HepG2 (cell line): ENCODE results near the gene ZNF75A. TPM values are rescaled to one million over a fixed set of nuclear protein-coding genes. Genes with fewer than 3 reads are reported as not detected.

Experiments used
- ATAC-seq: fragments of 200-7000 bp; cut with Tn5 transposase; 3 replicates; pipeline ENCODE4 v1.9.1; 2020; ENCODE audit warnings: mild to moderate bottlenecking, moderate library complexity
- BruUV-seq: library from RNA; stranded (reverse); fragments of 400-500 nt; replicated peaks from 2 replicates; lab custom pipeline; 2021; lab: Mats Ljungman, UMichigan
- CTCF ChIA-PET: fragments of 300-600 bp; formaldehyde crosslinking; extraction: SDS; loops from one replicate; lab custom pipeline; 2021; ENCODE audit warnings: low total read pairs, inconsistent platforms, low intra/inter-chr PET ratio; lab: Yijun Ruan, JAX
- POLR2A ChIA-PET: fragments of 350-600 bp; sonication (Branson Sonifier 250); formaldehyde crosslinking; loops from one replicate; lab custom pipeline; 2020; ENCODE audit warnings: antibody characterized with exemption, inconsistent platforms; lab: Yijun Ruan, JAX
- DNase-seq: peaks from one replicate; pipeline ENCODE4 v3.0.0-alpha.2; 2015; ENCODE audit warnings: low spot score
- FAIRE-seq: peaks from 3 replicates; lab custom pipeline; 2011; peaks lifted over from hg19 to GRCh38; lab: Jason Lieb, UNC
- H2AFZ ChIP-seq: one replicate; pipeline ENCODE4 v1.6.1; 2011; ENCODE audit warnings: low read length, inconsistent platforms
- H3K27ac ChIP-seq: fragments of 300-600 bp; 3 replicates; pipeline ENCODE4 v1.8.0; 2011; ENCODE audit warnings: mixed run types, mild to moderate bottlenecking, mixed read lengths, low read length, inconsistent platforms; ENCODE audit not compliant: insufficient read depth; ENCODE audit errors: extremely low read length
- H3K27me3 ChIP-seq, 2 experiments: fragments of 200-600 bp in 1 of 2; 2 replicates in 1 of 2; 3 replicates in 1 of 2; pipeline versions ENCODE4 v1.6.0 to v1.8.0; 2011; ENCODE audit warnings: low read length in 2 of 2, mild to moderate bottlenecking in 2 of 2, moderate library complexity in 2 of 2, inconsistent platforms in 1 of 2; ENCODE audit not compliant: insufficient read depth in 2 of 2, control insufficient read depth in 1 of 2
- H3K36me3 ChIP-seq, 2 experiments: fragments of 200-600 bp in 1 of 2; replicated peaks in 1 of 2; 2 replicates in 1 of 2; 3 replicates in 1 of 2; pipeline versions ENCODE4 v1.5.1 to v1.8.0; 2011; ENCODE audit warnings: low read length in 2 of 2, inconsistent platforms in 1 of 2; ENCODE audit not compliant: insufficient read depth in 2 of 2, control insufficient read depth in 1 of 2
- H3K4me1 ChIP-seq: 2 replicates; pipeline ENCODE4 v1.5.1; 2012; ENCODE audit warnings: low read length, inconsistent platforms; ENCODE audit not compliant: insufficient read depth
- H3K4me2 ChIP-seq: 2 replicates; pipeline ENCODE4 v1.6.0; 2011; ENCODE audit warnings: low read depth, low read length, inconsistent platforms
- H3K4me3 ChIP-seq, 3 experiments: fragments of 200-600 bp in 1 of 3; sonication (generic), shearing (Covaris generic) in 1 of 3; replicated peaks in 1 of 3; 2 replicates each; pipeline ENCODE4 v1.5.1; 2011 to 2016; ENCODE audit warnings: low read length in 3 of 3, inconsistent platforms in 2 of 3, low read depth in 2 of 3, mild to moderate bottlenecking in 2 of 3, control low read depth in 1 of 3, mixed read lengths in 1 of 3; ENCODE audit not compliant: insufficient read depth in 1 of 3
- H3K79me2 ChIP-seq: one replicate; pipeline ENCODE4 v1.6.1; 2011; ENCODE audit warnings: low read length, inconsistent platforms; ENCODE audit not compliant: insufficient read depth
- H3K9ac ChIP-seq: 2 replicates; pipeline ENCODE4 v1.6.0; 2011; ENCODE audit warnings: mild to moderate bottlenecking, low read depth, low read length, inconsistent platforms; ENCODE audit not compliant: insufficient read depth
- H3K9me3 ChIP-seq: 2 replicates; pipeline ENCODE4 v1.5.1; 2012; ENCODE audit warnings: mild to moderate bottlenecking, low read length
- H4K20me1 ChIP-seq: 2 replicates; pipeline ENCODE4 v1.6.0; 2011; ENCODE audit warnings: inconsistent platforms, mild to moderate bottlenecking, low read length, moderate library complexity; ENCODE audit not compliant: insufficient read depth
- GFI1 ChIP-seq: sonication (generic); formaldehyde crosslinking; IDR thresholded peaks from 2 replicates; pipeline ENCODE4 v1.5.0; 2020; ENCODE audit warnings: missing genetic modification reagents, mild to moderate bottlenecking, borderline replicate concordance
- HCFC1 ChIP-seq: fragments of 150-350 bp; IDR thresholded peaks from 2 replicates; pipeline ENCODE4 v1.6.1; 2014; ENCODE audit warnings: low read depth, low read length
- MAFK ChIP-seq, 2 experiments: IDR thresholded peaks in 1 of 2; conservative IDR thresholded peaks in 1 of 2; 2 replicates each; pipeline ENCODE4 v1.6.1; 2011; ENCODE audit warnings: improper control_type of control experiment in 2 of 2, low read length in 2 of 2
- NFE2L2 ChIP-seq: fragments of 150-350 bp; IDR thresholded peaks from 2 replicates; pipeline ENCODE4 v1.6.1; 2014; ENCODE audit warnings: low read length
- RBFOX2 ChIP-seq: fragments of 200-400 bp; formaldehyde crosslinking; IDR thresholded peaks from 2 replicates; pipeline ENCODE4 v1.6.1; 2017; ENCODE audit warnings: low read depth, mild to moderate bottlenecking, low read length
- RFX1 ChIP-seq: fragments of 450-650 bp; IDR thresholded peaks from 2 replicates; pipeline ENCODE4 v1.6.1; 2017
- TEF ChIP-seq: sonication (generic); formaldehyde crosslinking; IDR thresholded peaks from 2 replicates; pipeline ENCODE4 v1.5.0; 2020; ENCODE audit warnings: missing genetic modification reagents
- ZBTB42 ChIP-seq: sonication (generic); formaldehyde crosslinking; IDR thresholded peaks from 2 replicates; pipeline ENCODE4 v1.5.0; 2020; ENCODE audit warnings: mild to moderate bottlenecking, missing genetic modification reagents
- ZSCAN29 ChIP-seq: sonication (generic); formaldehyde crosslinking; conservative IDR thresholded peaks from 2 replicates; pipeline ENCODE4 v1.4.0; 2020; ENCODE audit warnings: mild to moderate bottlenecking, missing genetic modification reagents
- WGBS: methylation state at CpG from one replicate; pipeline ENCODE4 v1.1.6; 2017; ENCODE audit warnings: low lambda C conversion rate; 5-methylcytosine and 5-hydroxymethylcytosine counted together
- in situ Hi-C: cut with HindIII; loops from 2 replicates; pipeline ENCODE4 v1.10.0; 2017; ENCODE audit warnings: low pct_unique_long_range_greater_than_20kb; ENCODE audit not compliant: extremely low pct_ligation_motif_present
- intact Hi-C: fragments of 100-400 bp; cut with micrococcal nuclease; formaldehyde crosslinking; loops from one replicate; pipeline ENCODE4 v1.10.0; 2022; ENCODE audit not compliant: unreplicated experiment
- polyA plus RNA-seq, 8 experiments: library from polyadenylated mRNA; depleted of rRNA in 3 of 8; stranded (reverse) in 7 of 8; unstranded in 1 of 8; fragments of >200 nt; fragmentation: Illumina TruSeq in 4 of 8; extraction: Trizol in 4 of 8; gene quantifications; 2 replicates each; pipeline versions ENCODE4 v1.2.1 to v1.2.3, GENCODE V29; 2011 to 2016; ENCODE audit warnings: low read depth in 4 of 8, missing spikeins in 1 of 8, mixed read lengths in 1 of 8; ENCODE audit not compliant: insufficient read depth in 1 of 8
- total RNA-seq, 5 experiments: library from RNA; depleted of rRNA; stranded (reverse); fragments of >200 nt; fragmentation: Illumina TruSeq; extraction: Trizol; gene quantifications; 2 replicates each; pipeline ENCODE4 v1.2.3, GENCODE V29; 2016; ENCODE audit warnings: low read depth in 1 of 5
- TF ChIP-seq, protein P1 (sequence below): sonication (generic); formaldehyde crosslinking; IDR thresholded peaks from 2 replicates; pipeline ENCODE4 v1.4.0; 2020; ENCODE audit warnings: missing genetic modification reagents, borderline replicate concordance
- TF ChIP-seq, protein P2 (sequence below): sonication (generic); formaldehyde crosslinking; IDR thresholded peaks from 2 replicates; pipeline ENCODE4 v1.8.1; 2023; ENCODE audit warnings: mild to moderate bottlenecking, moderate library complexity, missing genetic modification reagents
- TF ChIP-seq, protein P3 (sequence below): sonication (generic); formaldehyde crosslinking; IDR thresholded peaks from 2 replicates; pipeline ENCODE4 v1.4.0; 2020; ENCODE audit warnings: mild to moderate bottlenecking, missing genetic modification reagents

ZNF75A gene
- total and polyA plus RNA-seq, 2 of the 13 experiments (the other 11 are each of a cell fraction or from before 2014, with no cell fraction given), result 1.4 to 2.1 TPM

DNA sequence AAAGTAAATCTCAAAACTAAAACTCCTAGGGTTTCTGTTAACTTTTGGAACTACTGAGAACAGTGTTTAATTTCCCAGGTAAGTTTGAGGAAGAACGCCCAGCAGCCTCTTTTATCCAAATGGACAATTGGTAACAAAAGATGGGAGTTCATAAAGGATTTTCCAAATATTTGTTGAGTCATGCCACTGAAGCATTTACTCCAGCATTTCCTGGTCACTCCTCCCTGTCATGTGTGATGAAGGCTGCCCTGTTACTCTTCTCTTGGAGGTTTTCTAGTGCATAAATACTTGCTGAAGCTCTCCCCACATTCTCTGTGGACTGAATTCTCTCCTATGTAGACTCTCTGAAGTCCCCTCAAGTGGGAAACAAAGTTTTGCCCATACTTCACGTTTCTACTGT lies 16.5 kb downstream of the ZNF75A start:
- peak overlapping the region; percentile 28; the same call in 1 of the 2 replicates for H3K4me2 ChIP-seq
- ChIA-PET POLR2A (no interaction called here), CTCF (no interaction called here)
- no peak overlapping the region for H2AFZ ChIP-seq
- no peaks in the 10 kb centered on the region for H3K36me3 ChIP-seq
- intact Hi-C loops, result no loop called here
- no peaks in the 10 kb centered on the region for H3K79me2 ChIP-seq
- H4K20me1 ChIP-seq, result no peaks in the 10 kb centered on the region
- no TSS peak for BruUV-seq
- H3K27ac ChIP-seq, result no peak overlapping the region
- 34% methylated on average over 2 of the region's 2 CpGs for WGBS
- no peaks in the 10 kb centered on the region for H3K9me3 ChIP-seq
- no peaks in the 10 kb centered on the region for H3K27me3 ChIP-seq
- FAIRE-seq (peak; percentile 26), ATAC-seq (peak; percentile 38; the same call in 1 of the 3 replicates), DNase-seq (peak; percentile 12)
- no peak overlapping the region for H3K4me3 ChIP-seq
- H3K4me1 ChIP-seq, result peaks cover 29% of the 10 kb centered on the region
- TF ChIP-seq ZSCAN29 (CRISPR knock-in tag), result no peak
- TF ChIP-seq NFE2L2, result peak; percentile 88
- TF ChIP-seq MAFK (conservative IDR thresholded peaks at IDR 0.05 in 1 of 2, IDR thresholded peaks at IDR 0.05 in 1 of 2; ENCODE audit: low read length in 2 of 2), result peak; percentile 31 to 32; a peak in 1 of 4 replicates
- TF ChIP-seq, protein P1, sequence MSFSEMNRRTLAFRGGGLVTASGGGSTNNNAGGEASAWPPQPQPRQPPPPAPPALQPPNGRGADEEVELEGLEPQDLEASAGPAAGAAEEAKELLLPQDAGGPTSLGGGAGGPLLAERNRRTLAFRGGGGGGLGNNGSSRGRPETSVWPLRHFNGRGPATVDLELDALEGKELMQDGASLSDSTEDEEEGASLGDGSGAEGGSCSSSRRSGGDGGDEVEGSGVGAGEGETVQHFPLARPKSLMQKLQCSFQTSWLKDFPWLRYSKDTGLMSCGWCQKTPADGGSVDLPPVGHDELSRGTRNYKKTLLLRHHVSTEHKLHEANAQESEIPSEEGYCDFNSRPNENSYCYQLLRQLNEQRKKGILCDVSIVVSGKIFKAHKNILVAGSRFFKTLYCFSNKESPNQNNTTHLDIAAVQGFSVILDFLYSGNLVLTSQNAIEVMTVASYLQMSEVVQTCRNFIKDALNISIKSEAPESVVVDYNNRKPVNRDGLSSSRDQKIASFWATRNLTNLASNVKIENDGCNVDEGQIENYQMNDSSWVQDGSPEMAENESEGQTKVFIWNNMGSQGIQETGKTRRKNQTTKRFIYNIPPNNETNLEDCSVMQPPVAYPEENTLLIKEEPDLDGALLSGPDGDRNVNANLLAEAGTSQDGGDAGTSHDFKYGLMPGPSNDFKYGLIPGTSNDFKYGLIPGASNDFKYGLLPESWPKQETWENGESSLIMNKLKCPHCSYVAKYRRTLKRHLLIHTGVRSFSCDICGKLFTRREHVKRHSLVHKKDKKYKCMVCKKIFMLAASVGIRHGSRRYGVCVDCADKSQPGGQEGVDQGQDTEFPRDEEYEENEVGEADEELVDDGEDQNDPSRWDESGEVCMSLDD, result no peak
- no peak for TF ChIP-seq ZBTB42 (CRISPR knock-in tag)
- no peak overlapping the region for H3K9ac ChIP-seq
- in situ Hi-C loops, result no loop called here

DNA sequence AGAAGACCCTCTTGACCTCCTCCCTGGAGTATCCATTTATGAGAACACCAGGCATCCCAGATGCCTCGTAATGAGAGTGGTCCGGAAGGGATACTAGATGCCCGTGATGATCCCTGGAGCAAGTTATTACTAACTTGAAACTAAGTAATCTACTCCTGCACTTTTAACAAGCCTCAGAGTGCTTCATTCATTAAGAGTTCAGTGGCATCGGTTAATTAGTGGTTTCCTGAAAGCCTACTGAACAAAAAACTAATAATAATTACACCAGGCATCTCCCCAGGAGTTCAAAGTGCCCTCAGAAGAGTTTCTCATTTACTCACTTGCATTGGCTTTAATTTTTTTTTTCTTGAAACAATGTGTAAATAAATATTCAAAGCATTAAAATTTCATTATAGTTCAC lies 22.2 kb downstream of the ZNF75A start:
- FAIRE-seq, result no peak
- Histone ChIP-seq H4K20me1 (no peaks in the 10 kb centered on the region), H3K4me3 (no peak overlapping the region), H3K9ac (no peak overlapping the region), H3K36me3 (no peaks in the 10 kb centered on the region), H3K4me1 (peaks cover 25% of the 10 kb centered on the region), H3K9me3 (no peaks in the 10 kb centered on the region), H3K79me2 (no peaks in the 10 kb centered on the region), H3K27me3 (no peaks in the 10 kb centered on the region), H3K4me2 (no peak overlapping the region), H3K27ac (no peak overlapping the region), H2AFZ (no peak overlapping the region)
- intact Hi-C loops (no loop called here), in situ Hi-C loops (no loop called here)
- ATAC-seq, result no peak
- POLR2A ChIA-PET, result no interaction called here
- BruUV-seq, result no TSS peak
- DNase-seq, result no peak
- CTCF ChIA-PET, result no interaction called here
- WGBS, result 26% methylated on average over 4 of the region's 4 CpGs
- TF ChIP-seq HCFC1 (no peak), RBFOX2 (no peak), GFI1 (CRISPR knock-in tag) (no peak), TEF (CRISPR knock-in tag) (no peak), RFX1 (no peak)
- TF ChIP-seq, protein P2, sequence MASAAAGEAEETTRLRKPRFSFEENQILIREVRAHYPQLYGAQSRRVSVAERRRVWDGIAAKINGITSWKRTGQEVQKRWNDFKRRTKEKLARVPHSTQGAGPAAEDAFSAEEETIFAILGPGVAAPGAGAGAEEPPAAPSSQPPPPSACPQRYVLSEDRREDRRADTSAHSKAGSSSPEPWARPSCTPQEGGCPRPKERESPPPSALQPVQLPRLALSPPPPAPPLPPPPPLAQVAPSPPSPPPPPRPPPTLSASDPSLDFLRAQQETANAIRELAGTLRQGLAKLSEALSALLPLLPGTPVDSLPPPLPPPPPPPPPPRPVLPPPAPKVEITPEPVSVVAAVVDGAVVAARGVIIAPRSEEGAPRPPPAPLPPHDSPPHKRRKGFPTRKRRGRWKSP, result no peak
- TF ChIP-seq, protein P3, sequence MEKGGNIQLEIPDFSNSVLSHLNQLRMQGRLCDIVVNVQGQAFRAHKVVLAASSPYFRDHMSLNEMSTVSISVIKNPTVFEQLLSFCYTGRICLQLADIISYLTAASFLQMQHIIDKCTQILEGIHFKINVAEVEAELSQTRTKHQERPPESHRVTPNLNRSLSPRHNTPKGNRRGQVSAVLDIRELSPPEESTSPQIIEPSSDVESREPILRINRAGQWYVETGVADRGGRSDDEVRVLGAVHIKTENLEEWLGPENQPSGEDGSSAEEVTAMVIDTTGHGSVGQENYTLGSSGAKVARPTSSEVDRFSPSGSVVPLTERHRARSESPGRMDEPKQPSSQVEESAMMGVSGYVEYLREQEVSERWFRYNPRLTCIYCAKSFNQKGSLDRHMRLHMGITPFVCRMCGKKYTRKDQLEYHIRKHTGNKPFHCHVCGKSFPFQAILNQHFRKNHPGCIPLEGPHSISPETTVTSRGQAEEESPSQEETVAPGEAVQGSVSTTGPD (CRISPR knock-in tag), result no peak
